ENCODE measurements around the gene CD109. TPM values are rescaled to one million over a fixed set of nuclear protein-coding genes. Genes with fewer than 3 reads are reported as not detected.

The CD109 gene
- total and polyA plus RNA-seq, 2 of the 8 experiments (the other 6 are each of a cell fraction or from before 2014, with no cell fraction given): 1.4 to 5.3 TPM

DNA sequence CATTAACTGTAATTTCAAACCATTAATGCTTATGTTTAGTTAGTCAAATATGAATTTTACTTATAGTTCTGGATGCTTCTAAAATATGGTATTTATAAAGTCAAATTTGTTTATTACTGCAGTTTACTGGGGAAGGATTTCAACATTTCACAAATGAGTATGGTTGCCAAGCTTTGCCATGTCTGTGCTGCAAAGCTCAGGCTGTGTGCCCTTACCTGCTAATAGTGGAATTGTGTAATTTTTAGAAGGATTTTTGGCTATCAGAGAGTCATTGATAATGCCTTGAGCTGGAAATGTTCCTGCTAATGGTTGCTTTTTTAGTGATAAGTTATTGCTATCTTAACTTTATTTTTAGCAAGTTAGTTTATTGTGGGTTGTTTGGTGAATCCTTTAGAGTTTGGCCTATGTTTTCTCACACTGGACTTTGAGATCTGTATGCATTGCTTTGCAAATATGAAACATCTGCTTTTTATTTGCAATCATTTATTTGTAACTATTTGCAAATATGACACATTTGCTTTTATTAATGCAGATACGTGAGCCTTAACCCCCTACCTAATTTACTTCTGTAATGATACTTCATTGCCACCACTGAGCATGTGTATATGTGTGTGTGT lies 105.8 kb downstream of the CD109 start:
- Histone ChIP-seq H2AFZ (ENCODE audit: low read length) (no peak overlapping the region), H3K56ac (replicated peaks; ENCODE audit: insufficient read length, low read depth, low read length) (no peak overlapping the region), H2BK12ac (ENCODE audit: low read depth, low read length) (no peak overlapping the region), H2AK5ac (ENCODE audit: low read depth, low read length) (no peak overlapping the region), H3K14ac (ENCODE audit: insufficient read length) (no peak overlapping the region), H3K79me1 (ENCODE audit: low read depth, low read length) (no peaks in the 10 kb centered on the region), H2BK15ac (ENCODE audit: low read length) (no peak overlapping the region), H4K5ac (ENCODE audit: insufficient read length, low read depth, low read length) (no peak overlapping the region), H3K4ac (replicated peaks; ENCODE audit: insufficient read length, low read depth, low read length) (no peak overlapping the region), H3K18ac (ENCODE audit: extremely low read depth, low read length) (no peak overlapping the region), H2BK5ac (ENCODE audit: low read depth, low read length) (no peak overlapping the region), H3K4me1 (replicated peaks in 1 of 4; ENCODE audit: control insufficient read depth in 3 of 4, insufficient read depth in 4 of 4, low read length in 3 of 4) (no peaks in the 10 kb centered on the region), H3K23ac (ENCODE audit: insufficient read length) (no peak overlapping the region), H3K79me2 (ENCODE audit: control insufficient read depth in 1 of 2, insufficient read depth in 2 of 2, low read length in 2 of 2) (no peaks in the 10 kb centered on the region), H3K27ac (ENCODE audit: low read depth, low read length) (no peak overlapping the region), H4K20me1 (replicated peaks in 1 of 2; ENCODE audit: control insufficient read depth in 1 of 2, insufficient read depth in 2 of 2, low read length in 2 of 2) (no peaks in the 10 kb centered on the region), H3K9me3 (ENCODE audit: insufficient read depth in 2 of 2, low read depth in 1 of 2, low read length in 1 of 2) (no peaks in the 10 kb centered on the region), H3K23me2 (ENCODE audit: low read depth, low read length) (no peaks in the 10 kb centered on the region), H3K9ac (replicated peaks in 1 of 4; ENCODE audit: extremely low read depth in 1 of 4, low read depth in 3 of 4, low read length in 3 of 4) (no peak overlapping the region), H3K36me3 (ENCODE audit: control insufficient read depth in 2 of 4, insufficient read depth in 4 of 4, low read length in 3 of 4) (no peaks in the 10 kb centered on the region), H3K4me2 (ENCODE audit: insufficient read depth in 1 of 2, low read depth in 2 of 2, low read length in 2 of 2) (no peak overlapping the region), H2BK20ac (ENCODE audit: low read length) (no peak overlapping the region), H2BK120ac (replicated peaks; ENCODE audit: low read depth, low read length) (no peak overlapping the region), H4K8ac (ENCODE audit: extremely low read depth, insufficient read depth, low read length) (no peak overlapping the region), H3K27me3 (replicated peaks in 1 of 4; ENCODE audit: control insufficient read depth in 3 of 4, extremely low read depth in 1 of 4, insufficient read depth in 3 of 4, low read length in 3 of 4) (no peaks in the 10 kb centered on the region), H3K4me3 (ENCODE audit: extremely low read depth in 1 of 4, insufficient read depth in 2 of 4, low read depth in 3 of 4, low read length in 4 of 4) (no peak overlapping the region), H4K91ac (replicated peaks; ENCODE audit: insufficient read length, low read length) (no peak overlapping the region)
- ChIA-PET POLR2A (ENCODE audit: partially characterized antibody) (no interaction called here), CTCF (ENCODE audit: partially characterized antibody) (interaction anchor here (0.6 to 0.9 kb wide), 2 partner anchors 11 to 839 kb away, joined by 3 read pairs; no protein-coding TSS in a partner anchor)
- FAIRE-seq (no peak), DNase-seq (ENCODE audit: low read depth in 1 of 2, low spot score in 2 of 2) (no peak)
- TF ChIP-seq KDM5A (IDR thresholded peaks at IDR 0.05; ENCODE audit: low read length) (no peak), GABPA (IDR thresholded peaks at IDR 0.05; ENCODE audit: borderline replicate concordance, insufficient read depth, low read length) (no peak), YY1 (IDR thresholded peaks at IDR 0.05; ENCODE audit: low read depth, low read length) (no peak), CHD2 (IDR thresholded peaks at IDR 0.05; ENCODE audit: low read length) (no peak), SUZ12 (IDR thresholded peaks at IDR 0.05; ENCODE audit: low read length) (no peak)
- WGBS, 2 experiments (ENCODE audit: extremely low coverage in 1 of 2, insufficient coverage in 1 of 2, insufficient read length in 1 of 2, insufficient replicate concordance in 2 of 2, low coverage in 1 of 2, low lambda C conversion rate in 2 of 2, missing lambda C conversion rate in 1 of 2): 89% methylated on average over 1 of the region's 1 CpG; no CpG with 5 or more reads in 1 of the 2 experiments

All from H1 (cell line).